HG02938 (cell line): Measurements from ENCODE around the gene ZCWPW1.
A peak's percentile ranks its signal among the peaks of the same experiment; 100 is the strongest.
"Not testable (repeated sequence)": the region's sequence is repeated elsewhere in the genome, so short reads cannot be mapped to it uniquely, and the experiment has no call there.

Source experiments
- ATAC-seq: cut with Tn5 transposase; IDR thresholded peaks from one replicate; pipeline ENCODE4 v1.9.1; 2021; ENCODE audit warnings: mild to moderate bottlenecking, moderate library complexity; ENCODE audit not compliant: unreplicated experiment

ZCWPW1 gene

GRCh38 chr7:100374601-100375000 is 53.9 kb downstream of the ZCWPW1 start:
- ATAC-seq, result no peak

GRCh38 chr7:100373870-100374598 is 54.5 kb downstream of the ZCWPW1 start:
- not testable (repeated sequence) for ATAC-seq

- no peak for ATAC-seq
Observed at GRCh38 chr7:100373261-100373831, 55.2 kb downstream of the ZCWPW1 start, which contains the start of gene PILRA. Gene PILRA, plus strand, starts transcription at chr7:100373487. Its CDS starts 170 bp downstream, at chr7:100373657.

- ATAC-seq, result no peak
Observed at GRCh38 chr7:100372694-100373093, 55.8 kb downstream of the ZCWPW1 start.

GRCh38 chr7:100372256-100372655 is 56.2 kb downstream of the ZCWPW1 start:
- ATAC-seq, result no peak

- ATAC-seq, result no peak
Observed at GRCh38 chr7:100371561-100372171, 56.8 kb downstream of the ZCWPW1 start.

GRCh38 chr7:100370746-100371145 is 57.8 kb downstream of the ZCWPW1 start:
- ATAC-seq, result no peak

- ATAC-seq, result no peak
Observed at GRCh38 chr7:100370303-100370702, 58.2 kb downstream of the ZCWPW1 start.

GRCh38 chr7:100369105-100369504 is 59.4 kb downstream of the ZCWPW1 start:
- peak; percentile 57 for ATAC-seq

GRCh38 chr7:100367676-100368613 is 60.6 kb downstream of the ZCWPW1 start:
- no peak for ATAC-seq

GRCh38 chr7:100367251-100367620 is 61.3 kb downstream of the ZCWPW1 start:
- ATAC-seq, result no peak

- no peak for ATAC-seq
Observed at GRCh38 chr7:100366411-100367250, 61.9 kb downstream of the ZCWPW1 start.

GRCh38 chr7:100365998-100366367 is 62.5 kb downstream of the ZCWPW1 start:
- ATAC-seq, result not testable (repeated sequence)

GRCh38 chr7:100364480-100364879 is 64.0 kb downstream of the ZCWPW1 start:
- no peak for ATAC-seq

- ATAC-seq, result not testable (repeated sequence)
Observed at GRCh38 chr7:100363797-100364196, 64.7 kb downstream of the ZCWPW1 start.

GRCh38 chr7:100363098-100363497 is 65.4 kb downstream of the ZCWPW1 start:
- no peak for ATAC-seq

GRCh38 chr7:100360135-100360854 is 68.2 kb downstream of the ZCWPW1 start:
- ATAC-seq, result no peak

- ATAC-seq, result no peak
Observed at GRCh38 chr7:100358857-100359212, 69.7 kb downstream of the ZCWPW1 start.

- no peak for ATAC-seq
Observed at GRCh38 chr7:100358027-100358856, 70.3 kb downstream of the ZCWPW1 start, which contains the start of gene PILRB. Gene PILRB, plus strand, starts transcription at chr7:100358117. Its CDS starts 186 bp downstream, at chr7:100358303.
